Measurements from ENCODE around the gene RPL15.

Gene RPL15

DNA sequence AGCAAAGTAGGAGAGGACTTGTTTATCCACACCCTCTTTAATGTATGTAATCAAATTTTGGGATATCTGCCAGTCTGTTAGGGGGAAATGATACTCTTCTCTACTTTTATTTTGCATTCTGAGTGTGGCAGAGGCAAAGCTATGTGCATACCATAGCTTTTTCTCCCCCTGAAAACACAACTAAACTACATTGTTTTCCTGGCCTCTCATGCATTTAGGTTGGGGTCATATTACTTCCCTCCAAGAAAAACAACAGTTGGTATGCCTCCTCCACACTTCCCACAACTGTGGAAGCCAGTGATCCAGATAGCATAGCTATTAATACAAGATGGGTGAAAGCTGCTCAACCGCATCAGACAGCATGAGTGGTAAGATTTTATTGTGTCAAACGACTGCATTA, 6.9 kb downstream of the RPL15 start:
- TF ChIP-seq, protein P1, sequence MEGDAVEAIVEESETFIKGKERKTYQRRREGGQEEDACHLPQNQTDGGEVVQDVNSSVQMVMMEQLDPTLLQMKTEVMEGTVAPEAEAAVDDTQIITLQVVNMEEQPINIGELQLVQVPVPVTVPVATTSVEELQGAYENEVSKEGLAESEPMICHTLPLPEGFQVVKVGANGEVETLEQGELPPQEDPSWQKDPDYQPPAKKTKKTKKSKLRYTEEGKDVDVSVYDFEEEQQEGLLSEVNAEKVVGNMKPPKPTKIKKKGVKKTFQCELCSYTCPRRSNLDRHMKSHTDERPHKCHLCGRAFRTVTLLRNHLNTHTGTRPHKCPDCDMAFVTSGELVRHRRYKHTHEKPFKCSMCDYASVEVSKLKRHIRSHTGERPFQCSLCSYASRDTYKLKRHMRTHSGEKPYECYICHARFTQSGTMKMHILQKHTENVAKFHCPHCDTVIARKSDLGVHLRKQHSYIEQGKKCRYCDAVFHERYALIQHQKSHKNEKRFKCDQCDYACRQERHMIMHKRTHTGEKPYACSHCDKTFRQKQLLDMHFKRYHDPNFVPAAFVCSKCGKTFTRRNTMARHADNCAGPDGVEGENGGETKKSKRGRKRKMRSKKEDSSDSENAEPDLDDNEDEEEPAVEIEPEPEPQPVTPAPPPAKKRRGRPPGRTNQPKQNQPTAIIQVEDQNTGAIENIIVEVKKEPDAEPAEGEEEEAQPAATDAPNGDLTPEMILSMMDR (conservative IDR thresholded peaks at IDR 0.05), result no peak

DNA sequence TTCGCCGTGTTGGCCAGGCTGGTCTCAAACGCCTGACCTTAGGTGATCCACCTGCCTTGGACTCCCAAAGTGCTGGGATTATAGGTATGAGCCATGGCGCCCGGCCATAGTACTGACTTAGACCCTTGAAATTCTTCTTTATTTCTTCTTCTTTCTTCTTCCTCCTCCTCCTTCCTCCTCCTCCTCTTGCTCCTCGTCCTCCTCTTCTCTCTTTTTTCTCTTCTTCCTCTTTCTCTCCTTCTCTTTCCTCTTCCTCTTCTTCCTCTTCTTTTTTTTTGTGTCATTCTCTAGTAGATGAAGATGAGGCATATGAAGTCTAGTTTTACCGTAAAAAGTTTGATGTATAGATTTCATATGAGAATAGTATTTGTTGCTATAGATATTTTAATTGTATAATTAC, 9.3 kb downstream of the RPL15 start:
- peak overlapping the region; percentile 74 for H3K27ac ChIP-seq

More for the DNA sequence above, 6.9 kb downstream of the RPL15 start:
- no peak overlapping the region for H3K27ac ChIP-seq

DNA sequence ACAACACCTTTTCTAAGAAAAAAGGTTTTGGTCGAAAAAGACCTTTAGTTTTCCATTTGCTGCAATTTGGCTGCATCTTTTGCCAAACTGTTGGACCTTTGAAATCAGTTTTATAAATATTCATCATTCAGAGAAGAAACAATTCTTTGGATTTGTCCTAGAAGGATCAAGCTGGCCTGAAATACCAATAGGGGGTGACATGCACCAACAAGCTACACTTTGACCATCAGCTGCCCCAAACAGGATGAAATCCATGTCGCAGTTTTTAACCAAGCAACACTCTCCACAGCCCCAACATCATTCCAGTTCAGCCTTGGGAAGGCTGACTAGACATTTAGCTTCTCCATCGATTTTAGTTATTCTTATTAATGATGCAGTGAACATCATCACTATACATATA, 9.8 kb downstream of the RPL15 start:
- TF ChIP-seq, protein P1 (conservative IDR thresholded peaks at IDR 0.05), result peak; percentile 31; the same call in 1 of the 2 replicates
- peak overlapping the region; percentile 74 for H3K27ac ChIP-seq

More for the DNA sequence above, 9.3 kb downstream of the RPL15 start:
- TF ChIP-seq, protein P1 (conservative IDR thresholded peaks at IDR 0.05), result no peak

DNA sequence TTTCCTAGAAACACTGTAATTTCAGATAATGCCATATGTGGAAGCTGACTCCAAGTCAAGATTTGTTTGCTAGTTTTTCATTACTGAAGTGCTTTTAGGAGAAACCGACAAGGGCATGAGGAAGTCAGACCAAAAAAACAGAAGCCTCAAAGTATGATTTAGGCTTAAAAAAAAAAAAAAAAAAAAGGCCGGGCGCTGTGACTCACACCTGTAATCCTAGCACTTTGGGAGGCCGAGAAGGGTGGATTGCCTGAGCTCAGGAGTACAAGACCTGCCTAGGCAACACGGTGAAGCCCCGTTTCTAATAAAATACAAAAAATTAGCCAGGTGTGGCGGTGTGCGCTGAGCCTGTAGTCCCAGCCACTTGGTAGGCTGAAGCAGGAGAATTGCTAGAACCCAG, 11.6 kb downstream of the RPL15 start:
- peak overlapping the region; percentile 74; the same call in 1 of the 2 replicates for H3K27ac ChIP-seq
- TF ChIP-seq, protein P1 (conservative IDR thresholded peaks at IDR 0.05), result no peak

DNA sequence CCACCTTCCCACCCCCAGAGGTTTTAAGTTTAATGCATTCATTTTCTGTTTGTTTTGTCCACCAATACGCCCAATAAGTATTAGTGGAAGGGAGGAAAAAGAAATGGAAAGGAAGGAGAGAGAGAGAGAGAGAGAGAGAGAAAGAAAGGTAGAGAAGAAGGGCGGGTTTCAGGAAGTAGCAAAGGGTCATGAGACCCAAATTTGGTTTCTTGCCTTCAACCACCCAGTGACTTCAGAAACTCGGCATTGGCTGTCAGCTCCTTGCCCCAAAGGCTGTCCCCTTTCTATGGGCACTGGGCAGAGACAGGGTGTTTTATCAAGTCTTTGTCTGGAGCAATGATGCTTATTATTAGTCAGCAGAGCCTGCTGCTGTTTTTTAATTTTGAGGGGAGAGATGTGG, 14.7 kb downstream of the RPL15 start:
- H3K27ac ChIP-seq, result no peak overlapping the region
- TF ChIP-seq, protein P1 (conservative IDR thresholded peaks at IDR 0.05), result no peak

DNA sequence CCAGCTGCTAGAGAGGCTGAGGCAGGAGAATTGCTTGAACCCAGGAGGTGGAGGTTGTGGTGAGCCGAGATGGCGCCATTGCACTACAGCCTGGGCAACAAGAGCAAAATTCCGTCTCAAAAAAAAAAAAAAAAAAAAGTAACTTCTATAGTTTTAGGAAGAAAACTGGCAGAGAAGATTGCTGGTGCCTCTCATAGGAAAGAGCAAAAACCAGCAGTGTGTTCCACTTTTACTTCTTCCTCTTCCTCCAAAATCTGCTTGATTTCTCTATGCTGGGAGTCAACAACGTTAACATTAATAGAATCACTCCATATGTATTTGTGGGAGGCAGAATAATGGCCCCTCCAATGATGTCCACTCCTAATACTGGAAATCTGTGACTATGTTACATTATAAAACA, 15.6 kb downstream of the RPL15 start:
- no peak overlapping the region for H3K27ac ChIP-seq

DNA sequence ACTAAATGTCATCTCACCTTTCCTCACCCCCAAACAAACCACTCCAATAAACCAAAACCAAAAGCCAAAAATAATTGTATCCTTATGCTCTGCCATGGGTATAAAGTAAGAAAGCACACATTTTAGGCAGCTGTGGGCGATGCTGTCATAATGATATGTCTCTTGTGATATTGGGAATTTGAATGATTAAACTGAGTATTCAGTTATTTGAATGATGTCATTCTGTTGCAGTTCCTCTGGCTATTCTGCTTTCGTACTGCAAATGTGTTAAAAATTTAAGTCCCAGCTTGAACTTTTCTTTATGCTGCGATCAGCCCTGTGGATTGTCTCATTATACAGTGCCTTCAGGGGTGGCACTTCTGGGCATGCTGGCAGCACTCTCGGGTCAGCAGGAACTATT, 17.3 kb downstream of the RPL15 start:
- TF ChIP-seq, protein P1 (conservative IDR thresholded peaks at IDR 0.05), result no peak
- no peak overlapping the region for H3K27ac ChIP-seq

More for the DNA sequence above, 15.6 kb downstream of the RPL15 start:
- TF ChIP-seq, protein P1 (conservative IDR thresholded peaks at IDR 0.05), result no peak
